Measurements from ENCODE around the gene SAMD4A. TPM values are rescaled to one million over a fixed set of nuclear protein-coding genes. Genes with fewer than 3 reads are reported as not detected.

SAMD4A gene
- total and polyA plus RNA-seq, 10 donors, result 2.3 to 31.0 (median 21.2) TPM

DNA sequence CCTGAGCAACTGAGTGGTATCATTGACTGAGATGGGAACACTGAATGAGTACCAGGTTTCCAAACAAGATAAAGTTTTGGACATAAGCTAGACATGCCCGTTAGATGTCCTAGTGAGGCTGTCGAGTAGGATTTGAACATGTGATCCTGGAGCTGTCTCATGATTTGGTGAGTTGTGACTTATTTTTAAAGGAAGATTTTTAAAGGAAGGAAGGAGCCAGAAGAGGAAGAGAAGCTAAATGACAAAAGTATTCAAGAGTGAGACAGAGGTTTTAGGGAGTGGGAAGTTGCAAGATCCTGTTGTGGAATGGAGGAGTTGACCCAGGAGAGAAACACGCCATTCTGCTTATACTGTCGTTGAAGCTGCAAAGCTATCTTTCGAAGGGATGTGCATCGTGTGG lies 82.1 kb downstream of the SAMD4A start:
- intact Hi-C loops (cut with DNase I; ENCODE audit: low total_unique reads), result loop anchor here (10.0 kb wide), 1 partner anchor 74 kb away; no protein-coding TSS in a partner anchor
- Histone ChIP-seq H3K27me3 (replicated peaks in 1 of 7) (no peaks in the 10 kb centered on the region), H3K4me3 (no peak overlapping the region), H3K27ac (peak overlapping the region in 1 of 8 donors; percentile 83), H3K4me1 (peaks cover 7 to 41% (median 10%) of the 10 kb centered on the region in 6 donors), H3K9me3 (no peaks in the 10 kb centered on the region), H3K36me3 (no peaks in the 10 kb centered on the region)
- TF ChIP-seq POLR2A (IDR thresholded peaks at IDR 0.05) (no peak), POLR2AphosphoS5 (IDR thresholded peaks at IDR 0.05) (no peak)
- TF ChIP-seq, protein P1, sequence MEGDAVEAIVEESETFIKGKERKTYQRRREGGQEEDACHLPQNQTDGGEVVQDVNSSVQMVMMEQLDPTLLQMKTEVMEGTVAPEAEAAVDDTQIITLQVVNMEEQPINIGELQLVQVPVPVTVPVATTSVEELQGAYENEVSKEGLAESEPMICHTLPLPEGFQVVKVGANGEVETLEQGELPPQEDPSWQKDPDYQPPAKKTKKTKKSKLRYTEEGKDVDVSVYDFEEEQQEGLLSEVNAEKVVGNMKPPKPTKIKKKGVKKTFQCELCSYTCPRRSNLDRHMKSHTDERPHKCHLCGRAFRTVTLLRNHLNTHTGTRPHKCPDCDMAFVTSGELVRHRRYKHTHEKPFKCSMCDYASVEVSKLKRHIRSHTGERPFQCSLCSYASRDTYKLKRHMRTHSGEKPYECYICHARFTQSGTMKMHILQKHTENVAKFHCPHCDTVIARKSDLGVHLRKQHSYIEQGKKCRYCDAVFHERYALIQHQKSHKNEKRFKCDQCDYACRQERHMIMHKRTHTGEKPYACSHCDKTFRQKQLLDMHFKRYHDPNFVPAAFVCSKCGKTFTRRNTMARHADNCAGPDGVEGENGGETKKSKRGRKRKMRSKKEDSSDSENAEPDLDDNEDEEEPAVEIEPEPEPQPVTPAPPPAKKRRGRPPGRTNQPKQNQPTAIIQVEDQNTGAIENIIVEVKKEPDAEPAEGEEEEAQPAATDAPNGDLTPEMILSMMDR (IDR thresholded peaks at IDR 0.05 in 8 of 11, conservative IDR thresholded peaks at IDR 0.05 in 3 of 11), result no peak
- WGBS, 5 donors, result 76 to 86% (median 84%) methylated on average over 6 of the region's 6 CpGs
- DNase-seq, result no peak

DNA sequence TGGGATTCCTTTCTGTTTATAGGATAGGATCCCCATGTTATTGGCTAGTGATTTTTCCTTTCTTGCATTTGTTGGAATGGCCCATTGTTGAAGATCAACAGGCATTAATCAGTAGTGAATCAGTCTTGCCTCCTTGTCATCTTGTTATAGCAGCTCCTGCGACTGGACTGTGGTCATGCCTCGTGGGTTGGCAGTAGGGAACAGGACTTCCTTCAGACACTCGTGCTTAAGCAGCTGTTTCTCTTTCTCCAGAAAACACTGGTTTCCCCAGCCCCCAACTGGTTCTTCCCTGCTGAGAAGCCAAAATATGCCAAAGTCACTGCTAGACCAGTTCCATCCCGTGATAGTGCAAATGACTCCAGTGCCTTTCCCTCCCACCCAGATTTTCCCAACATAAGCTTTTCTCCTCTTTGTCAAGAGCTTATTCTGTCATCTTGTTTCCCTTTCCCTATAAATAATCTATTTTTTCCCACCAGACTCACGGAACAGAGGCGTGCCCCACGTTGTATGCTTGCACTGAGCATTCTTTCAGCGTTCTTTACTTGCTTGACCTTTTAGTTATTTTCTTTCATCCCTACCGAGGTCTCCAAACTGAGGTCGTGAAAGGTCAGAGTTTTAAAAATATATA lies 83.5 kb downstream of the SAMD4A start:
- Histone ChIP-seq H3K27me3 (replicated peaks in 1 of 7) (no peaks in the 10 kb centered on the region), H3K4me3 (peak overlapping the region in 1 of 8 donors; percentile 2), H3K9me3 (no peaks in the 10 kb centered on the region), H3K4me1 (peaks cover 15 to 52% (median 20%) of the 10 kb centered on the region in 6 donors), H3K36me3 (no peaks in the 10 kb centered on the region), H3K27ac (peak overlapping the region in 7 of 8 donors; percentile 29 to 83 (median 78))
- TF ChIP-seq, protein P1 (IDR thresholded peaks at IDR 0.05 in 8 of 11, conservative IDR thresholded peaks at IDR 0.05 in 3 of 11), result no peak
- TF ChIP-seq POLR2AphosphoS5 (IDR thresholded peaks at IDR 0.05), result peak in 1 of 3 donors; percentile 66
- WGBS, 5 donors, result 21 to 32% (median 25%) methylated on average over 10 of the region's 10 CpGs
- intact Hi-C loops (cut with DNase I; ENCODE audit: low total_unique reads), result no loop called here
- no peak for DNase-seq

DNA sequence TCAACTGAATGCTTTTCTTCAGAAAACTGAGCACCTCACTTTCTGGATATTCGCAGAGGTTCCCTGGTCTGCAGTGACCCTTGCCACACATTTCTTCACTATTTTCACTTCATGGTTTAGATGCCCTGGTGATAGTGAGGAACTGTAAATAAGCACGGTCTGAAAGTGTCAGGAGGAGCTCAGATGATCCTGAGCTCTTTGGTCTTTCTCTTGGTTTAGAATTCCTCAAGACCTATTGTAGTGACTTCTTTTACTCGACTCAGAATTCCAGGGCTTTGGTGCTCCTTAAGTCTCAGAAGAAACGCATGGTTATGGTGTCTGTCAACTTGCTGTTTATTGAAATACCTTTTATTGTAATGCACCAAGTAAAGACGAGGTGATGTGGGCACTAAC lies 84.0 kb downstream of the SAMD4A start:
- Histone ChIP-seq H3K27me3 (replicated peaks in 1 of 7) (no peaks in the 10 kb centered on the region), H3K9me3 (no peaks in the 10 kb centered on the region), H3K36me3 (no peaks in the 10 kb centered on the region), H3K4me1 (peaks cover 15 to 52% (median 20%) of the 10 kb centered on the region in 6 donors), H3K27ac (peak overlapping the region in 7 of 8 donors; percentile 29 to 83 (median 78)), H3K4me3 (peak overlapping the region in 1 of 8 donors; percentile 2)
- TF ChIP-seq, protein P1 (IDR thresholded peaks at IDR 0.05 in 8 of 11, conservative IDR thresholded peaks at IDR 0.05 in 3 of 11), result no peak
- TF ChIP-seq POLR2AphosphoS5 (IDR thresholded peaks at IDR 0.05) (no peak), POLR2A (IDR thresholded peaks at IDR 0.05) (no peak)
- intact Hi-C loops (cut with DNase I; ENCODE audit: low total_unique reads), result no loop called here
- DNase-seq, result no peak
- WGBS, 5 donors, result 71 to 91% (median 83%) methylated on average over 5 of the region's 5 CpGs

DNA sequence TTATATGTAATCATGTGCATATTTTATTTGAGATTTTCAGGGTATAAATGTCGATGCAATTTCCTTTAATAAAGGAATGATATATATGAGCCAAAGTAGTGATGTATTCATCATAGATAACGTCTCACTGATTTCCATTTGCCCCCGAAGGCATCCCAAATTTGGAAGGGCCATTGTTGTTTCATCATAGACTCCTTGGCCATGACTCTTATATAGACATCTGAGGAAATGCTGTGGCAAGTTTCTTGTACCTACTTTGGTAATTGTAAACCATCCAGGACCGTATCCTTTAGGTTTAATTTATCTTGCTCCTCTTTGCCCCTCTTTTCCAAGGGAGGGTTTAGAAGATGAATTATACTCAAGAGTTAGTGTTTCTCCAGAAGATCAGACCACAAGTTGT lies 84.7 kb downstream of the SAMD4A start:
- no peak for DNase-seq
- H3K27ac ChIP-seq, result peak overlapping the region in 7 of 8 donors; percentile 62 to 83 (median 78)
- no peak overlapping the region for H3K4me3 ChIP-seq
- TF ChIP-seq, protein P1 (IDR thresholded peaks at IDR 0.05 in 8 of 11, conservative IDR thresholded peaks at IDR 0.05 in 3 of 11), result no peak
- TF ChIP-seq POLR2AphosphoS5 (IDR thresholded peaks at IDR 0.05) (no peak), POLR2A (IDR thresholded peaks at IDR 0.05) (no peak)
- no peaks in the 10 kb centered on the region for H3K36me3 ChIP-seq
- no peaks in the 10 kb centered on the region for H3K27me3 ChIP-seq (replicated peaks in 1 of 7)
- peaks cover 15 to 52% (median 20%) of the 10 kb centered on the region in 6 donors for H3K4me1 ChIP-seq
- H3K9me3 ChIP-seq, result no peaks in the 10 kb centered on the region
- WGBS, 5 donors, result 74 to 88% (median 83%) methylated on average over 4 of the region's 4 CpGs
- intact Hi-C loops (cut with DNase I; ENCODE audit: low total_unique reads), result no loop called here
